Nephron progenitor cell (in vitro differentiated cells): ENCODE measurements around the gene DNAJC17.

Source experiments
- DNase-seq: peaks from one replicate; pipeline ENCODE4 v3.0.0; 2021
- H3K27ac Mint-ChIP-seq: 2 replicates; pipeline ENCODE4 v1.8.0; 2021; ENCODE audit warnings: mild to moderate bottlenecking, moderate library complexity, mixed read lengths
- H3K27me3 Mint-ChIP-seq: 2 replicates; pipeline ENCODE4 v1.8.0; 2021; ENCODE audit warnings: mild to moderate bottlenecking, low read depth, mixed read lengths; ENCODE audit not compliant: poor library complexity
- H3K36me3 Mint-ChIP-seq: 2 replicates; pipeline ENCODE4 v1.8.0; 2021; ENCODE audit warnings: low read depth, mixed read lengths
- H3K4me1 Mint-ChIP-seq: 2 replicates; pipeline ENCODE4 v1.8.0; 2021; ENCODE audit warnings: mixed read lengths
- H3K4me3 Mint-ChIP-seq: 2 replicates; pipeline ENCODE4 v1.8.0; 2021; ENCODE audit warnings: mild to moderate bottlenecking, moderate library complexity, mixed read lengths
- H3K9me3 Mint-ChIP-seq: 2 replicates; pipeline ENCODE4 v1.8.0; 2021; ENCODE audit warnings: mild to moderate bottlenecking, moderate library complexity, mixed read lengths
- TF ChIP-seq, protein P1 (sequence below): fragments of 200-600 bp; sonication (generic); IDR thresholded peaks from 2 replicates; pipeline ENCODE4 v1.5.0; 2021; ENCODE audit warnings: antibody characterized with exemption

The DNAJC17 gene

DNA sequence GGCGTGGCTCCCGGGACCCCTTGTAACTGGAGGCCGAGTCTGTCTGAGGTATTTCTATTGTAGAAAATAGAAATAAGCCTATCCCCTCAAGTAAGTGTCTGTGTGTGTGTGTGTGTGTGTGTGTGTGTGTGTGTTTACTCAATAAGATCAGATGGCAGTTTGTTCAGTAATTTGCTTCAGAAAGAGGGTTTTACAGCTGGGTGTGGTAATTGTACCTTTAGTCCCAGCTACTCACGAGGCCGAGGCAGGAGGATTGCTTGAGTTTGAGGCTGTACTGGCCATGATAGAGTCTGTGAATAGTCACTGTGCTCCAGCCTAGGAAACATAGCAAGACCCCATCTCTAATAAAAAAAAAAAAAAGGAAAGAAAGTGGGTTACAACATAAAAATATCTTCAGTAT is 45.3 kb upstream of the DNAJC17 start:
- H3K36me3 Mint-ChIP-seq = no peaks in the 10 kb centered on the region
- no peak for DNase-seq

DNA sequence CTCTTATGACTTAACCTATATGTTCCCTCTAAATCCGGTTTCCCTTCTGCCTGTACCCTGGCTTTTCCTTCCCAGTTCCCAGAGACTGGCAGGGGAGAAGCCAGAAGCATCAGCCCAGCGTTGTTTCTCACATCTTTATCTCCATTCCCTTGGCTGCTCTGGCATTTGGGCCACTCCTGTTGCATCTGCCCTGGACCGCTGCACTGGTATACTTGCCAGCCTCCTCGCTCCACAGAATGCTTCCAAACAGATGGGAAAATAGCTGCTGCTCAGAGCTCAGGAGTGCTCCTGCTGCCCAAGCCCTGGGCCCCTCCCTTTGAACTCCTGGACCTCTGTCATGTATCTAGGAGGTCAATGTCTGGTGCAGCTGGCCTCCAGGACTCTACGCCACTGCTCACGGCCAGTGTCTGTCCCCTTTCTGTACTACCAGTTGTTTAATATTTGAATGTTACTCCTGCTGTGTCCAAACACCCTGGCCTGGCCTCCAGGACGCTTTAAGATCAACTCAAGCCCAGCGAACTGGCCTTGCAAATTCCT is 43.4 kb upstream of the DNAJC17 start:
- Mint-ChIP-seq H3K27me3 (peaks cover 12% of the 10 kb centered on the region), H3K4me1 (peaks cover 47% of the 10 kb centered on the region), H3K9me3 (no peaks in the 10 kb centered on the region), H3K4me3 (no peak overlapping the region), H3K36me3 (no peaks in the 10 kb centered on the region), H3K27ac (no peak overlapping the region)
- TF ChIP-seq, protein P1, sequence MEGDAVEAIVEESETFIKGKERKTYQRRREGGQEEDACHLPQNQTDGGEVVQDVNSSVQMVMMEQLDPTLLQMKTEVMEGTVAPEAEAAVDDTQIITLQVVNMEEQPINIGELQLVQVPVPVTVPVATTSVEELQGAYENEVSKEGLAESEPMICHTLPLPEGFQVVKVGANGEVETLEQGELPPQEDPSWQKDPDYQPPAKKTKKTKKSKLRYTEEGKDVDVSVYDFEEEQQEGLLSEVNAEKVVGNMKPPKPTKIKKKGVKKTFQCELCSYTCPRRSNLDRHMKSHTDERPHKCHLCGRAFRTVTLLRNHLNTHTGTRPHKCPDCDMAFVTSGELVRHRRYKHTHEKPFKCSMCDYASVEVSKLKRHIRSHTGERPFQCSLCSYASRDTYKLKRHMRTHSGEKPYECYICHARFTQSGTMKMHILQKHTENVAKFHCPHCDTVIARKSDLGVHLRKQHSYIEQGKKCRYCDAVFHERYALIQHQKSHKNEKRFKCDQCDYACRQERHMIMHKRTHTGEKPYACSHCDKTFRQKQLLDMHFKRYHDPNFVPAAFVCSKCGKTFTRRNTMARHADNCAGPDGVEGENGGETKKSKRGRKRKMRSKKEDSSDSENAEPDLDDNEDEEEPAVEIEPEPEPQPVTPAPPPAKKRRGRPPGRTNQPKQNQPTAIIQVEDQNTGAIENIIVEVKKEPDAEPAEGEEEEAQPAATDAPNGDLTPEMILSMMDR = no peak
- DNase-seq = no peak

More for the DNA sequence above, 45.3 kb upstream of the DNAJC17 start:
- TF ChIP-seq, protein P1 = no peak
- Mint-ChIP-seq H3K4me3 (no peak overlapping the region), H3K9me3 (no peaks in the 10 kb centered on the region), H3K27me3 (peaks cover 8% of the 10 kb centered on the region), H3K4me1 (peaks cover 34% of the 10 kb centered on the region), H3K27ac (no peak overlapping the region)

DNA sequence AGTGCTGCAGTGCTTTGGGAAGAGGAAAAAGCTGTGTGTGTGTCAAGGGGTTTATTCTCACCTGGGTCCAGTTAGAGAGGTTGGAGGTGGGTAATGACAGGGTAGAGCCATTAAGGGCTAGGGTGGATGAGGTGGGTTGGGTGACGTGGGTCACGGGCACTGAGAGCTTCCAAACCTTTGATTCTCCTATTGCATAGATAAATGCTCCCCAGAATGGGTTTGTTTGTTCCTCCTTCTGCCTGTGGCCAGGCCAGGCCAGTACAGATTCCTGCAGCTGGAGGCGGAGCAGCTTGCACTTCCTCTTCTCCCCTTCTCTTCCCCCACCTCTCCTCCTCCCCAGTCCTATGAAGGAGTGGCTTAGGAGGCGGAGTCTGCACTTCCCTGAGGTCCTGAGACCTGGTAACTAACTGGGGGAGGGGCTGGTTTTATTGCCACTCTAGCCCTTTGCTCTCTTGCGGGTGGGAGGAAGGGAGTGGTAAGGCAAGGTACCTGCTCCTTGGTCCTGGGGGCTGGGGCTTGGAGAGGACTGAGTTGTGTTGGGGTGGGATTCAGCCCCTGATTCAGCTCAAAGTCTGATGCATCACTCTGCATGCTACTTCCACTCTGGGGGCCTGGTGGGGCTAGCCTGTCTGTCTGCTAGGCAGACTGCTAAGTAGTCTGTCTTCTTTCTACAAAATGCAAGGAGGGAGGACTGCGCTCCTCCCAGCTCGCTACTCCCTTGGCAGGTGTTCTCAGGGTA is 40.1 kb upstream of the DNAJC17 start:
- Mint-ChIP-seq H3K36me3 (no peaks in the 10 kb centered on the region), H3K27ac (no peak overlapping the region), H3K9me3 (no peaks in the 10 kb centered on the region), H3K4me1 (peaks cover 59% of the 10 kb centered on the region), H3K27me3 (peaks cover 42% of the 10 kb centered on the region), H3K4me3 (peak overlapping the region; percentile 43)
- DNase-seq = peak; percentile 69
- TF ChIP-seq, protein P1 = no peak

DNA sequence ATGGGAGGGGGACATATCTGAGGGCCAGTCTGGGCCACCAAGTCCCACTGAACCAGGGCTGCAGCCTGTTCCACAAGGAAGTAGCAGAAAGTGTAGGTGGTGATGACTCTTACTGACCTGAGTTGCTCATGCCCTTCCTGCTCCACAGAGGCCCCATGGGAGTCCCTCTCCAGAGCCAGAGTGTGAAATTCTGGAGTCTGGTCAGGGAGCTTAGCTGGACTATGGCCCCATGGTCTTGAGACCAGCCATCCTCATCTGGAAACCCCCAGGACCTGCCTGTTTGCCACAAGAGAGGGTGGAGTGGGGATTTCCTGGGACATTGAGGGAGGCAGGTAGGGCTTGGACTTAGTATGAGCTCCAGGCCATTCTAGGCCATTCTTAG is 39.6 kb upstream of the DNAJC17 start:
- no peak overlapping the region for H3K27ac Mint-ChIP-seq
- peaks cover 48% of the 10 kb centered on the region for H3K27me3 Mint-ChIP-seq
- no peaks in the 10 kb centered on the region for H3K9me3 Mint-ChIP-seq
- no peaks in the 10 kb centered on the region for H3K36me3 Mint-ChIP-seq
- peaks cover 59% of the 10 kb centered on the region for H3K4me1 Mint-ChIP-seq
- H3K4me3 Mint-ChIP-seq = peak overlapping the region; percentile 43
- TF ChIP-seq, protein P1 = no peak
- DNase-seq = no peak

DNA sequence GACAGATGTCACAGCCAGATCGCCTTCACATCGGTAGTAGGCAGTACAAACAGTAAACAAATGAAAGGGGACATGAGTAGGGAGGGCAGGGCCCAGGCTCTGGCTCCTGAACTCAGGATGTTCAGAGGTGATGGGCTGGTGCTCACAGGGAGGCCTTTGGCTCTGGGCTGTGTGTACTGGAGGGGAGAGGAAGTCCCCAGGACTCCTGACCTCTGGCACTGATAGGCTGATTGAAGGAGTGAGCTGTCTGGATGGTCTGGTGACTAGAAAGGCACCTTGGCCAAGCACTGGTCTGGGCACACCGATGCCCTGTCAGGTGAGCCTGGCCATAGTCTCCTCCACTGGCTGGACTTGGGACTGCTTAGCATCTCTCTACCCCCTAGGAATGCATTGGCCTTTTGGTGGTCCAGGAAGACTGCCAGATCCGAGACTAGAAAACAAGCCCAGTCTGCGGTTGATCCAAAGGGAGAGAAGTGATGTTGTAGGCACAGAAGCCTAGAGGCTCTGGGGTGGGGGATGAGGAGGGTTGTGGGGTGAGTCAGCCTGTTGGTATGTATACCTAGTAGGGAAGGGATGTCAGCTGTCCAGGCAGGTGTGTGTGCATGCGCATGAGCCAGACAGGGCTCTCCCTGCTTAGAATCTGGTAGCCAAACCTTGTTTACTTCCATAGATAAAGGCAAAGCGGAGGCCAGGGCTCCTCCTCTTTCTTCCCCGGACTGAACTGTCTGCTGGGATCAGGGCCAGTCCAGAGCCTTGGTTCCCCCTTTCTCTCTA is 38.4 kb upstream of the DNAJC17 start:
- no peak overlapping the region for H3K27ac Mint-ChIP-seq
- H3K27me3 Mint-ChIP-seq = peaks cover 59% of the 10 kb centered on the region
- TF ChIP-seq, protein P1 = no peak
- no peaks in the 10 kb centered on the region for H3K36me3 Mint-ChIP-seq
- no peaks in the 10 kb centered on the region for H3K9me3 Mint-ChIP-seq
- no peak for DNase-seq
- H3K4me3 Mint-ChIP-seq = peak overlapping the region; percentile 42
- H3K4me1 Mint-ChIP-seq = peaks cover 50% of the 10 kb centered on the region
